PC-3 (cell line): ENCODE results near the gene CCSER1.

Experiments used
- CTCF ChIP-seq: fragments of 300-600 bp; sonication (generic); conservative IDR thresholded peaks from 2 replicates; pipeline ENCODE4 v1.5.1; 2017; ENCODE audit warnings: antibody characterized with exemption, low read depth, mild to moderate bottlenecking, low read length
- EZH2phosphoT487 ChIP-seq: fragments of 300-600 bp; sonication (generic); IDR thresholded peaks from 2 replicates; pipeline ENCODE4 v1.6.1; 2018; ENCODE audit warnings: mild to moderate bottlenecking, antibody characterized with exemption, low read length, borderline replicate concordance

DNA sequence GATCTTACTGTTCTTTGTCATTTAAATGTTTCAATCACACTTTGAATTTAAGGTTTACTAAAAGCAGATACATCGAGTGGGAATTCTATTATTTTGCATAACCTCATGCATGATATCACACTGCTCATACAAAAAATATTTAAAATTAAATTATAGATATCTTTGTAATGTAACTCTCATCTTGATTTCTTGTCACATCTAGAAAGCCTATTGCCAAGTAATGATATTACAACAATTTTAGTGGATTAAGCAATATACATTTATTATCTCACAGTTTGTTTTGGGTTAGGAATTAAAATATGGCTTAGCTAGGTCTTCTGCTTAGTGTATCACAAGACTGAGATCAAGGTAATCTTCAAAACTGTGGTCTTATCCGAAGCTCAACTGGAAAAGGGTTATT, 865.0 kb downstream of the CCSER1 start:
- no peak for TF ChIP-seq CTCF
- no peak for TF ChIP-seq EZH2phosphoT487
